SU-DHL-6 (cell line): Measurements from ENCODE around the gene CYB5B.

Source experiments
- CTCF ChIP-seq: fragments of 200-600 bp; sonication (generic); IDR thresholded peaks from one replicate; pipeline ENCODE4 v1.5.1; 2017; ENCODE audit warnings: antibody characterized with exemption, mild to moderate bottlenecking, low read length, moderate library complexity; ENCODE audit not compliant: insufficient read depth, poor library complexity, severe bottlenecking
- EZH2phosphoT487 ChIP-seq: fragments of 200-600 bp; sonication (generic), shearing (Covaris generic); conservative IDR thresholded peaks from 2 replicates; pipeline ENCODE4 v1.6.1; 2018; ENCODE audit warnings: mild to moderate bottlenecking, antibody characterized with exemption, low read length, moderate library complexity, mixed read lengths

GRCh38 chr16:69431948-69432468 lies 7.6 kb downstream of the CYB5B start:
- TF ChIP-seq CTCF = no peak
- no peak for TF ChIP-seq EZH2phosphoT487
